Activated T-cell treated with anti-CD3 and anti-CD28 coated beads for 24 hours (primary cell): ENCODE data around the gene MYRIP.
"Not testable (repeated sequence)": the region's sequence is repeated elsewhere in the genome, so short reads cannot be mapped to it uniquely, and the experiment has no call there.

Experiments used
- DNase-seq: peaks from one replicate; pipeline ENCODE4 v3.0.0-alpha.2; 2020; ENCODE audit warnings: low read depth

MYRIP gene

GRCh38 chr3:39809181-39809994, at the start of gene MYRIP:
Gene MYRIP (plus strand): TSS chr3:39809609. CDS start chr3:39900817, 91,208 bp downstream.
- no peak for DNase-seq

- DNase-seq: no peak
These were observed 49.1 kb upstream of the MYRIP start for GRCh38 chr3:39760325-39760724.

- DNase-seq: no peak
These were observed 46.8 kb upstream of the MYRIP start for GRCh38 chr3:39762537-39763070.

GRCh38 chr3:39763390-39763789, 46.0 kb upstream of the MYRIP start:
- DNase-seq: no peak

- no peak for DNase-seq
These were observed 43.8 kb upstream of the MYRIP start for GRCh38 chr3:39765575-39765974.

- DNase-seq: no peak
These were observed 43.0 kb upstream of the MYRIP start for GRCh38 chr3:39766433-39766832.

- not testable (repeated sequence) for DNase-seq
These were observed 42.5 kb upstream of the MYRIP start for GRCh38 chr3:39766909-39767308.

GRCh38 chr3:39778168-39778567, 31.2 kb upstream of the MYRIP start:
- DNase-seq: not testable (repeated sequence)

- no peak for DNase-seq
These were observed 29.7 kb upstream of the MYRIP start for GRCh38 chr3:39779511-39780230.

GRCh38 chr3:39780352-39780751, 29.1 kb upstream of the MYRIP start:
- DNase-seq: no peak

- DNase-seq: no peak
These were observed 28.4 kb upstream of the MYRIP start for GRCh38 chr3:39781025-39781424.

GRCh38 chr3:39781632-39782031, 27.8 kb upstream of the MYRIP start:
- no peak for DNase-seq

GRCh38 chr3:39783680-39784079, 25.7 kb upstream of the MYRIP start:
- DNase-seq: no peak

- no peak for DNase-seq
These were observed 24.5 kb upstream of the MYRIP start for GRCh38 chr3:39784922-39785321.

- DNase-seq: no peak
These were observed 21.1 kb upstream of the MYRIP start for GRCh38 chr3:39788128-39788883.

GRCh38 chr3:39791603-39792002, 17.8 kb upstream of the MYRIP start:
- DNase-seq: no peak

- no peak for DNase-seq
These were observed 14.5 kb upstream of the MYRIP start for GRCh38 chr3:39794880-39795279.

GRCh38 chr3:39801216-39801615, 8.2 kb upstream of the MYRIP start:
- DNase-seq: no peak

- DNase-seq: not testable (repeated sequence)
These were observed 6.9 kb upstream of the MYRIP start for GRCh38 chr3:39802486-39802885.

- DNase-seq: no peak
These were observed 5.5 kb upstream of the MYRIP start for GRCh38 chr3:39803956-39804355.

- no peak for DNase-seq
These were observed 4.5 kb upstream of the MYRIP start for GRCh38 chr3:39804951-39805350.

GRCh38 chr3:39805650-39806049, 3.8 kb upstream of the MYRIP start:
- no peak for DNase-seq
